K562 (cell line): ENCODE results near the gene LENEP. TPM values are rescaled to one million over a fixed set of nuclear protein-coding genes. Genes with fewer than 3 reads are reported as not detected.
A peak's percentile ranks its signal among the peaks of the same experiment; 100 is the strongest.

Experiments used
- ATAC-seq: fragments of 200-7000 bp; cut with Tn5 transposase; 3 replicates; pipeline ENCODE4 v1.9.1; 2020; ENCODE audit warnings: moderate library complexity
- BruUV-seq: library from RNA; stranded (reverse); fragments of 400-500 nt; replicated peaks from 2 replicates; lab custom pipeline; 2021; lab: Mats Ljungman, UMichigan
- CTCF ChIA-PET: fragments of 300-600 bp; formaldehyde crosslinking; extraction: SDS; loops from one replicate; lab custom pipeline; 2021; ENCODE audit warnings: low intra/inter-chr PET ratio; lab: Yijun Ruan, JAX
- POLR2A ChIA-PET: fragments of 300-600, 350-650 bp; sonication (Branson Sonifier 250); formaldehyde crosslinking; extraction: SDS; loops from one replicate; lab custom pipeline; 2021; ENCODE audit warnings: antibody characterized with exemption, inconsistent platforms; lab: Yijun Ruan, JAX
- DNase-seq, 4 experiments: peaks; one replicate each; pipeline versions ENCODE4 v3.0.0 to v3.0.0-alpha.2; 2011 to 2018; ENCODE audit warnings: low spot score in 3 of 4, mixed read lengths in 3 of 4; ENCODE audit errors: extremely low read depth in 1 of 4
- FAIRE-seq: peaks from 2 replicates; lab custom pipeline; 2011; peaks lifted over from hg19 to GRCh38; lab: Jason Lieb, UNC
- H2AFZ ChIP-seq: 2 replicates; pipeline ENCODE4 v1.6.0; 2011; ENCODE audit warnings: low read depth, low read length, control low read depth, inconsistent platforms
- H3K27ac ChIP-seq: fragments of 200-600 bp; 3 replicates; pipeline ENCODE4 v1.8.0; 2011; ENCODE audit warnings: low read depth, mild to moderate bottlenecking, control low read depth, inconsistent platforms, low read length, moderate library complexity, mixed read lengths; ENCODE audit errors: extremely low read depth
- H3K27me3 ChIP-seq, 2 experiments: fragments of 300-600 bp in 1 of 2; 2 replicates in 1 of 2; 3 replicates in 1 of 2; pipeline versions ENCODE4 v1.6.0 to v1.8.0; 2011; ENCODE audit warnings: inconsistent platforms in 2 of 2, low read length in 2 of 2, mild to moderate bottlenecking in 1 of 2, mixed read lengths in 1 of 2, moderate library complexity in 1 of 2; ENCODE audit not compliant: control insufficient read depth in 2 of 2, insufficient read depth in 2 of 2
- H3K36me3 ChIP-seq: fragments of 300-600 bp; 3 replicates; pipeline ENCODE4 v1.8.0; 2011; ENCODE audit warnings: mild to moderate bottlenecking, low read length, inconsistent platforms; ENCODE audit not compliant: control insufficient read depth, insufficient read depth
- H3K4me1 ChIP-seq, 2 experiments: fragments of 200-600 bp in 1 of 2; replicated peaks in 1 of 2; 2 replicates in 1 of 2; 3 replicates in 1 of 2; pipeline versions ENCODE4 v1.5.1 to v1.8.0; 2011; ENCODE audit warnings: inconsistent platforms in 2 of 2, low read length in 2 of 2, mild to moderate bottlenecking in 1 of 2, mixed read lengths in 1 of 2, moderate library complexity in 1 of 2; ENCODE audit not compliant: control insufficient read depth in 2 of 2, insufficient read depth in 2 of 2
- H3K4me2 ChIP-seq: 2 replicates; pipeline ENCODE4 v1.6.1; 2011; ENCODE audit warnings: low read length, control low read depth, inconsistent platforms, mixed read lengths; ENCODE audit not compliant: insufficient read depth
- H3K4me3 ChIP-seq: fragments of 200-600 bp; sonication (generic), shearing (Covaris generic); 2 replicates; pipeline ENCODE4 v1.5.1; 2016; ENCODE audit warnings: control low read depth, inconsistent platforms
- H3K79me2 ChIP-seq: fragments of 200-600 bp; 3 replicates; pipeline ENCODE4 v1.8.0; 2011; ENCODE audit warnings: low read length, inconsistent platforms; ENCODE audit not compliant: control insufficient read depth, insufficient read depth
- H3K9ac ChIP-seq, 2 experiments: 2 replicates each; pipeline versions ENCODE4 v1.6.0 to v1.6.1; 2011; ENCODE audit warnings: low read depth in 2 of 2, low read length in 2 of 2, control low read depth in 1 of 2, inconsistent platforms in 1 of 2, mild to moderate bottlenecking in 1 of 2, mixed read lengths in 1 of 2; ENCODE audit not compliant: insufficient read depth in 1 of 2
- H3K9me1 ChIP-seq: one replicate; pipeline ENCODE4 v1.6.0; 2011; ENCODE audit warnings: inconsistent platforms, mild to moderate bottlenecking, low read length, moderate library complexity; ENCODE audit not compliant: control insufficient read depth, insufficient read depth
- H3K9me3 ChIP-seq: replicated peaks from 2 replicates; pipeline ENCODE4 v1.5.1; 2011; ENCODE audit warnings: low read depth, low read length, inconsistent platforms; ENCODE audit not compliant: control insufficient read depth, insufficient read depth
- H4K20me1 ChIP-seq: replicated peaks from 2 replicates; pipeline ENCODE4 v1.6.1; 2011; ENCODE audit warnings: low read length, inconsistent platforms, mixed read lengths; ENCODE audit not compliant: control insufficient read depth, insufficient read depth
- CXXC5 ChIP-seq: fragments of 250-450 bp; sonication (Bioruptor Pico); IDR thresholded peaks from 2 replicates; pipeline ENCODE4 v1.8.0; 2022; ENCODE audit warnings: inconsistent platforms, mild to moderate bottlenecking, moderate library complexity
- E2F6 ChIP-seq, 2 experiments: IDR thresholded peaks; 2 replicates each; pipeline ENCODE4 v1.6.1; 2011; ENCODE audit warnings: borderline replicate concordance in 1 of 2, control low read depth in 1 of 2, low read depth in 1 of 2, low read length in 1 of 2, mild to moderate bottlenecking in 1 of 2, mixed read lengths in 1 of 2, moderate library complexity in 1 of 2; ENCODE audit not compliant: insufficient read depth in 1 of 2, insufficient read length in 1 of 2, poor library complexity in 1 of 2, severe bottlenecking in 1 of 2; ENCODE audit errors: extremely low read depth in 1 of 2
- ELF4 ChIP-seq: fragments of 450-650 bp; formaldehyde crosslinking; IDR thresholded peaks from 2 replicates; pipeline ENCODE4 v1.4.0; 2022; ENCODE audit warnings: missing genetic modification characterization
- FOXJ2 ChIP-seq: fragments of 200-800 bp; sonication (Bioruptor generic); IDR thresholded peaks from 2 replicates; pipeline ENCODE4 v1.6.1; 2016; ENCODE audit warnings: missing genetic modification characterization, missing compliant biosample characterization
- GATAD2B ChIP-seq: fragments of 450-650 bp; IDR thresholded peaks from 2 replicates; pipeline ENCODE4 v1.6.1; 2017; ENCODE audit warnings: mild to moderate bottlenecking, borderline replicate concordance
- HIVEP1 ChIP-seq: fragments of 250-450 bp; sonication (Bioruptor Pico); IDR thresholded peaks from 2 replicates; pipeline ENCODE4 v1.4.0; 2020; ENCODE audit warnings: mild to moderate bottlenecking
- KDM1A ChIP-seq, 2 experiments: fragments of 450-650 bp; IDR thresholded peaks; 2 replicates each; pipeline ENCODE4 v1.6.1; 2016; ENCODE audit warnings: mild to moderate bottlenecking in 2 of 2
- LARP7 ChIP-seq: fragments of 450-650 bp; IDR thresholded peaks from 2 replicates; pipeline ENCODE4 v1.6.1; 2016
- LCOR ChIP-seq: sonication (generic); formaldehyde crosslinking; IDR thresholded peaks from 2 replicates; pipeline ENCODE4 v1.8.0; 2022; ENCODE audit warnings: mild to moderate bottlenecking, missing genetic modification reagents
- MIER1 ChIP-seq: fragments of 450-650 bp; IDR thresholded peaks from 2 replicates; pipeline ENCODE4 v1.6.1; 2016; ENCODE audit warnings: antibody characterized with exemption, mild to moderate bottlenecking, low read depth
- PHF20 ChIP-seq: fragments of 450-650 bp; IDR thresholded peaks from 2 replicates; pipeline ENCODE4 v1.6.1; 2018; ENCODE audit not compliant: partially characterized antibody
- PHF8 ChIP-seq: fragments of 200-600 bp; sonication (generic); IDR thresholded peaks from 2 replicates; pipeline ENCODE4 v1.6.1; 2012; ENCODE audit warnings: mixed run types, mild to moderate bottlenecking, inconsistent platforms, low read length, moderate library complexity, borderline replicate concordance
- PKNOX1 ChIP-seq: fragments of 450-650 bp; IDR thresholded peaks from 2 replicates; pipeline ENCODE4 v1.6.1; 2016
- PYGO2 ChIP-seq: fragments of 450-650 bp; IDR thresholded peaks from 2 replicates; pipeline ENCODE4 v1.6.1; 2016; ENCODE audit warnings: mild to moderate bottlenecking, missing genetic modification characterization, moderate library complexity, missing compliant biosample characterization
- RBM14 ChIP-seq: fragments of 200-400 bp; formaldehyde crosslinking; IDR thresholded peaks from 2 replicates; pipeline ENCODE4 v1.6.1; 2018; ENCODE audit warnings: low read depth, mild to moderate bottlenecking, low read length, moderate library complexity, borderline replicate concordance; ENCODE audit not compliant: insufficient read depth
- SRF ChIP-seq, 2 experiments: fragments of 250-450, 450-650 bp in 1 of 2; sonication (Bioruptor Pico) in 1 of 2; sonication (generic) in 1 of 2; formaldehyde crosslinking; IDR thresholded peaks; 2 replicates each; pipeline versions ENCODE4 v1.5.0 to v1.5.1; 2020 to 2022; ENCODE audit warnings: mild to moderate bottlenecking in 1 of 2, missing genetic modification reagents in 1 of 2
- TEAD2 ChIP-seq: fragments of 450-650 bp; IDR thresholded peaks from 2 replicates; pipeline ENCODE4 v1.6.1; 2016; ENCODE audit warnings: missing genetic modification characterization, control low read depth, missing compliant biosample characterization
- U2AF1 ChIP-seq: fragments of 200-400 bp; formaldehyde crosslinking; optimal IDR thresholded peaks from 2 replicates; pipeline ENCODE3; 2017; ENCODE audit warnings: mild to moderate bottlenecking, low read depth, low read length, moderate library complexity
- XRCC3 ChIP-seq: fragments of 450-650 bp; IDR thresholded peaks from 2 replicates; pipeline ENCODE4 v1.6.1; 2017; ENCODE audit warnings: mild to moderate bottlenecking, moderate library complexity
- ZFX ChIP-seq: sonication (generic); formaldehyde crosslinking; IDR thresholded peaks from 2 replicates; pipeline ENCODE4 v1.8.0; 2022; ENCODE audit warnings: mild to moderate bottlenecking, missing genetic modification reagents, moderate library complexity
- WGBS: fragments of 100-300 bp; shearing (Covaris generic); methylation state at CpG from one replicate; pipeline ENCODE4 v1.1.6; 2016; ENCODE audit warnings: low coverage, mixed read lengths; ENCODE audit not compliant: insufficient coverage; ENCODE audit errors: missing lambda C conversion rate; 5-methylcytosine and 5-hydroxymethylcytosine counted together
- in situ Hi-C: fragments of 300-500 bp; cut with MboI; formaldehyde crosslinking; loops from 4 replicates; pipeline ENCODE4 v1.15.0; 2018; ENCODE audit warnings: inconsistent platforms, mixed read lengths
- intact Hi-C: fragments of 100-400 bp; cut with micrococcal nuclease; formaldehyde crosslinking; loops from 2 replicates; pipeline ENCODE4 v1.14.2; 2022
- polyA plus RNA-seq, 8 experiments: library from polyadenylated mRNA; depleted of rRNA in 4 of 8; stranded (reverse) in 5 of 8; unstranded in 3 of 8; fragments of >200 nt; fragmentation: Nextera tagmentation in 2 of 8; fragmentation: Illumina TruSeq in 1 of 8; extraction: Ambion mirVana in 2 of 8; extraction: Trizol in 1 of 8; gene quantifications; 2 replicates each; pipeline versions ENCODE4 v1.2.1 to v1.2.3, GENCODE V29; 2011 to 2014; ENCODE audit warnings: inconsistent platforms in 1 of 8, missing spikeins in 1 of 8
- total RNA-seq, 7 experiments: library from RNA; depleted of rRNA in 6 of 7; stranded (reverse); fragments of >200 nt in 6 of 7; fragmentation: Illumina TruSeq in 2 of 7; extraction: Trizol in 2 of 7; gene quantifications; 2 replicates each; pipeline versions ENCODE4 v1.2.1 to v1.2.3, GENCODE V29; 2011 to 2021; ENCODE audit warnings: low replicate concordance in 1 of 7

The LENEP gene
- total and polyA plus RNA-seq, 9 of the 15 experiments (the other 6 are each of a cell fraction or from before 2014, with no cell fraction given): 0.23 to 0.87 (median 0.67) TPM; not detected in 5

GRCh38 chr1:155001675-155002463 is 8.5 kb downstream of the LENEP start:
- peak overlapping the region; percentile 95 for H2AFZ ChIP-seq
- no peaks in the 10 kb centered on the region for H3K9me3 ChIP-seq
- no peaks in the 10 kb centered on the region for H3K27me3 ChIP-seq
- FAIRE-seq (peak; percentile 92), ATAC-seq (peak; percentile 81), DNase-seq (peak; percentile 90 to 100 (median 95))
- CTCF ChIA-PET: interaction anchor here (1.3 to 1.6 kb wide), 2 partner anchors 16 to 41 kb away, joined by 6 read pairs; partner anchors contain the start of gene PYGO2
- TSS peak; percentile 45 for BruUV-seq
- H3K27ac ChIP-seq: peak overlapping the region; percentile 97
- peaks cover 37 to 66% of the 10 kb centered on the region in 2 experiments for H3K4me1 ChIP-seq
- POLR2A ChIA-PET: interaction anchor here (0.6 to 1.7 kb wide), 13 partner anchors 10 to 1435 kb away, joined by 3 to 8 read pairs (median 3); partner anchors contain the start of gene PBXIP1
- H3K9ac ChIP-seq: peak overlapping the region; percentile 89 to 96
- no peaks in the 10 kb centered on the region for H3K9me1 ChIP-seq
- peaks cover 25% of the 10 kb centered on the region; the same call in 2 of the 3 replicates for H3K36me3 ChIP-seq
- peaks cover 3% of the 10 kb centered on the region; the same call in 1 of the 2 replicates for H4K20me1 ChIP-seq
- H3K4me3 ChIP-seq: peak overlapping the region; percentile 71
- intact Hi-C loops (loop anchor here (1.0 to 5.0 kb wide), 6 partner anchors 15 to 445 kb away; partner anchors contain the start of genes CKS1B, EFNA3, PYGO2 and UBE2Q1), in situ Hi-C loops (no loop called here)
- H3K79me2 ChIP-seq: peaks cover 50% of the 10 kb centered on the region
- H3K4me2 ChIP-seq: peak overlapping the region; percentile 98
- 0% methylated on average over 4 of the region's 38 CpGs for WGBS
- TF ChIP-seq LARP7 (peak; percentile 97), U2AF1 (no peak), PKNOX1 (peak; percentile 99), ELF4 (peak; percentile 96), PHF8 (peak; percentile 41; the same call in 1 of the 2 replicates), TEAD2 (no peak), HIVEP1 (CRISPR knock-in tag) (peak; percentile 47; the same call in 1 of the 2 replicates), SRF (CRISPR knock-in tag; IDR thresholded peaks at IDR 0.05) (peak in 1 of 2 experiments; percentile 43; a peak in 1 of 4 replicates), GATAD2B (peak; percentile 99), PYGO2 (tag) (peak; percentile 24; the same call in 1 of the 2 replicates), LCOR (CRISPR knock-in tag) (peak; percentile 70; the same call in 1 of the 2 replicates), E2F6 (IDR thresholded peaks at IDR 0.05; ENCODE audit: borderline replicate concordance in 1 of 2, extremely low read depth in 1 of 2, insufficient read depth in 1 of 2, insufficient read length in 1 of 2, low read depth in 1 of 2, low read length in 1 of 2, poor library complexity in 1 of 2, severe bottlenecking in 1 of 2) (no peak), FOXJ2 (tag) (peak; percentile 83; the same call in 1 of the 2 replicates), MIER1 (0 out of 2 replicates have a peak, but pooled peaks have one; percentile 21), XRCC3 (no peak), ZFX (peak; percentile 54; the same call in 1 of the 2 replicates), RBM14 (no peak), PHF20 (peak; percentile 28), KDM1A (IDR thresholded peaks at IDR 0.05) (peak in 1 of 2 experiments; percentile 92; a peak in 2 of 4 replicates), CXXC5 (CRISPR knock-in tag) (peak; percentile 49)
